IMR-90 (cell line): ENCODE measurements around the gene DIAPH1. TPM values are rescaled to one million over a fixed set of nuclear protein-coding genes. Genes with fewer than 3 reads are reported as not detected.

ENCODE experiments used
- ATAC-seq: fragments of 200-7000 bp; cut with Tn5 transposase; 2 replicates; pipeline ENCODE4 v1.9.1; 2020; ENCODE audit warnings: low read depth, mild to moderate bottlenecking, moderate library complexity
- BruUV-seq: library from RNA; stranded (reverse); fragments of 400-500 nt; replicated peaks from 2 replicates; lab custom pipeline; 2021; lab: Mats Ljungman, UMichigan
- CTCF ChIA-PET: fragments of 300-600 bp; formaldehyde crosslinking; extraction: SDS; loops from one replicate; lab custom pipeline; 2021; ENCODE audit warnings: antibody characterized with exemption; lab: Yijun Ruan, JAX
- POLR2A ChIA-PET: fragments of 300-600 bp; sonication (Branson Sonifier 250); formaldehyde crosslinking; loops from one replicate; lab custom pipeline; 2022; ENCODE audit warnings: antibody characterized with exemption; ENCODE audit not compliant: unreplicated experiment; lab: Charles Lee
- DNase-seq: peaks from one replicate; pipeline ENCODE4 v3.0.0; 2013
- H2AFZ ChIP-seq: replicated peaks from 2 replicates; pipeline ENCODE3; 2013; ENCODE audit warnings: low read length, mild to moderate bottlenecking; ENCODE audit not compliant: poor library complexity
- H2AK5ac ChIP-seq: 2 replicates; pipeline ENCODE4 v1.6.1; 2013; ENCODE audit warnings: low read depth, low read length, inconsistent platforms
- H2AK9ac ChIP-seq: replicated peaks from 2 replicates; pipeline ENCODE3; 2013; ENCODE audit warnings: mild to moderate bottlenecking, low read depth, low read length, moderate library complexity; ENCODE audit not compliant: poor library complexity
- H2BK120ac ChIP-seq: 2 replicates; pipeline ENCODE4 v1.6.1; 2013; ENCODE audit warnings: low read depth, low read length, inconsistent platforms
- H2BK15ac ChIP-seq: 3 replicates; pipeline ENCODE4 v1.6.1; 2013; ENCODE audit warnings: low read depth, low read length, inconsistent platforms
- H2BK20ac ChIP-seq: 2 replicates; pipeline ENCODE4 v1.6.1; 2013; ENCODE audit warnings: low read depth, mild to moderate bottlenecking, inconsistent platforms, low read length, moderate library complexity
- H2BK5ac ChIP-seq: 2 replicates; pipeline ENCODE4 v1.6.1; 2013; ENCODE audit warnings: mild to moderate bottlenecking, low read depth, low read length, inconsistent platforms; ENCODE audit not compliant: poor library complexity, severe bottlenecking
- H3K14ac ChIP-seq: replicated peaks from 2 replicates; pipeline ENCODE4 v1.6.1; 2013; ENCODE audit warnings: low read depth, low read length, inconsistent platforms
- H3K18ac ChIP-seq: 2 replicates; pipeline ENCODE4 v1.6.1; 2013; ENCODE audit warnings: low read depth, low read length, control low read depth
- H3K23ac ChIP-seq: 2 replicates; pipeline ENCODE4 v1.6.1; 2013; ENCODE audit warnings: low read depth, low read length, inconsistent platforms
- H3K27ac ChIP-seq: 2 replicates; pipeline ENCODE4 v1.5.1; 2013; ENCODE audit warnings: mild to moderate bottlenecking, control low read depth, low read length; ENCODE audit not compliant: insufficient read depth
- H3K27me3 ChIP-seq: 2 replicates; pipeline ENCODE4 v1.6.1; 2013; ENCODE audit warnings: low read length; ENCODE audit not compliant: control insufficient read depth, insufficient read depth
- H3K36me3 ChIP-seq: 2 replicates; pipeline ENCODE4 v1.6.1; 2013; ENCODE audit warnings: low read length, mixed read lengths; ENCODE audit not compliant: control insufficient read depth, insufficient read depth
- H3K4ac ChIP-seq: 2 replicates; pipeline ENCODE4 v1.6.1; 2013; ENCODE audit warnings: low read depth, low read length, inconsistent platforms
- H3K4me1 ChIP-seq: 2 replicates; pipeline ENCODE4 v1.6.1; 2013; ENCODE audit warnings: low read length, mixed read lengths; ENCODE audit not compliant: control insufficient read depth, insufficient read depth
- H3K4me2 ChIP-seq: 2 replicates; pipeline ENCODE4 v1.6.1; 2013; ENCODE audit warnings: low read depth, mild to moderate bottlenecking, control low read depth, low read length, moderate library complexity
- H3K4me3 ChIP-seq: 2 replicates; pipeline ENCODE4 v1.5.1; 2013; ENCODE audit warnings: low read depth, mild to moderate bottlenecking, control low read depth, low read length, moderate library complexity; ENCODE audit not compliant: insufficient read depth
- H3K56ac ChIP-seq: 2 replicates; pipeline ENCODE4 v1.6.1; 2013; ENCODE audit warnings: low read length, inconsistent platforms; ENCODE audit not compliant: insufficient read depth; ENCODE audit errors: extremely low read depth
- H3K79me1 ChIP-seq, 2 experiments: 2 replicates each; pipeline ENCODE4 v1.6.1; 2013; ENCODE audit warnings: low read length in 2 of 2, inconsistent platforms in 1 of 2, low read depth in 1 of 2
- H3K9ac ChIP-seq: 2 replicates; pipeline ENCODE4 v1.6.1; 2013; ENCODE audit warnings: low read depth, low read length, control low read depth
- H3K9me1 ChIP-seq: 2 replicates; pipeline ENCODE4 v1.6.1; 2013; ENCODE audit warnings: low read length, inconsistent platforms; ENCODE audit not compliant: insufficient read depth
- H3K9me3 ChIP-seq: 2 replicates; pipeline ENCODE4 v1.6.1; 2013; ENCODE audit warnings: low read length; ENCODE audit not compliant: control insufficient read depth, insufficient read depth
- H4K20me1 ChIP-seq: 2 replicates; pipeline ENCODE4 v1.6.1; 2013; ENCODE audit warnings: low read length, inconsistent platforms; ENCODE audit not compliant: insufficient read depth
- H4K5ac ChIP-seq: 2 replicates; pipeline ENCODE4 v1.6.1; 2013; ENCODE audit warnings: mild to moderate bottlenecking, low read depth, low read length, control low read depth
- H4K8ac ChIP-seq, 2 experiments: 2 replicates each; pipeline ENCODE4 v1.6.1; 2013; ENCODE audit warnings: low read depth in 2 of 2, low read length in 2 of 2, control low read depth in 1 of 2, inconsistent platforms in 1 of 2
- H4K91ac ChIP-seq: 2 replicates; pipeline ENCODE4 v1.6.1; 2013; ENCODE audit warnings: low read depth, low read length, inconsistent platforms; ENCODE audit not compliant: insufficient read depth
- BHLHE40 ChIP-seq: fragments of 150-350 bp; IDR thresholded peaks from 2 replicates; pipeline ENCODE4 v1.6.1; 2016; ENCODE audit warnings: mild to moderate bottlenecking, low read depth, low read length
- CEBPB ChIP-seq: IDR thresholded peaks from 2 replicates; pipeline ENCODE4 v1.6.1; 2012; ENCODE audit warnings: low read depth, low read length, improper control_type of control experiment
- CHD1 ChIP-seq: IDR thresholded peaks from 2 replicates; pipeline ENCODE4 v1.6.1; 2012; ENCODE audit warnings: low read depth, low read length, improper control_type of control experiment
- CTCF ChIP-seq: conservative IDR thresholded peaks from 2 replicates; pipeline ENCODE4 v1.5.1; 2012; ENCODE audit warnings: mild to moderate bottlenecking, low read depth, low read length, improper control_type of control experiment
- ELK1 ChIP-seq: fragments of 150-350 bp; IDR thresholded peaks from 2 replicates; pipeline ENCODE4 v1.6.1; 2016; ENCODE audit warnings: low read depth, mild to moderate bottlenecking, low read length, moderate library complexity, borderline replicate concordance
- FOS ChIP-seq: fragments of 150-350 bp; IDR thresholded peaks from 2 replicates; pipeline ENCODE4 v1.6.1; 2016; ENCODE audit warnings: low read depth, low read length
- MAFK ChIP-seq: IDR thresholded peaks from 2 replicates; pipeline ENCODE4 v1.6.1; 2012; ENCODE audit warnings: low read depth, low read length, improper control_type of control experiment
- MAZ ChIP-seq: IDR thresholded peaks from 2 replicates; pipeline ENCODE4 v1.6.1; 2012; ENCODE audit warnings: low read depth, mild to moderate bottlenecking, low read length, improper control_type of control experiment, moderate library complexity, borderline replicate concordance
- MXI1 ChIP-seq: IDR thresholded peaks from 2 replicates; pipeline ENCODE4 v1.6.1; 2012; ENCODE audit warnings: low read depth, mild to moderate bottlenecking, low read length, moderate library complexity, borderline replicate concordance
- NFE2L2 ChIP-seq: fragments of 150-350 bp; IDR thresholded peaks from 2 replicates; pipeline ENCODE4 v1.6.1; 2016; ENCODE audit warnings: low read depth, mild to moderate bottlenecking, low read length
- POLR2A ChIP-seq: IDR thresholded peaks from 2 replicates; pipeline ENCODE4 v1.6.1; 2012; ENCODE audit warnings: mild to moderate bottlenecking, low read depth, low read length
- RAD21 ChIP-seq: IDR thresholded peaks from 2 replicates; pipeline ENCODE4 v1.6.1; 2012; ENCODE audit warnings: low read length, improper control_type of control experiment
- RCOR1 ChIP-seq: IDR thresholded peaks from 2 replicates; pipeline ENCODE4 v1.6.1; 2012; ENCODE audit warnings: mild to moderate bottlenecking, low read length, improper control_type of control experiment; ENCODE audit not compliant: insufficient replicate concordance
- RFX5 ChIP-seq: IDR thresholded peaks from 2 replicates; pipeline ENCODE4 v1.8.0; 2012; ENCODE audit warnings: low read depth, mild to moderate bottlenecking, low read length, moderate library complexity
- SMC3 ChIP-seq: fragments of 150-350 bp; IDR thresholded peaks from 2 replicates; pipeline ENCODE4 v1.6.1; 2016; ENCODE audit warnings: low read depth, mild to moderate bottlenecking, antibody characterized with exemption, low read length, moderate library complexity
- USF2 ChIP-seq: fragments of 150-350 bp; IDR thresholded peaks from 2 replicates; pipeline ENCODE4 v1.6.1; 2017; ENCODE audit warnings: mild to moderate bottlenecking, antibody characterized with exemption, low read length, low read depth
- WGBS, 2 experiments: methylation state at CpG; one replicate each; pipeline versions ENCODE4 v1.1.5 to v1.1.7; 2013; ENCODE audit warnings: missing lambda C conversion rate in 2 of 2; ENCODE audit not compliant: insufficient read length in 1 of 2; ENCODE audit errors: extremely low coverage in 2 of 2; 5-methylcytosine and 5-hydroxymethylcytosine counted together
- dilution Hi-C: fragments of 300-500 bp; cut with HindIII; formaldehyde crosslinking; loops from one replicate; pipeline ENCODE4 v1.14.3; 2018; ENCODE audit warnings: low sequenced_read_pairs; ENCODE audit not compliant: unreplicated experiment
- in situ Hi-C: fragments of 300-500 bp; cut with MboI; formaldehyde crosslinking; loops from 3 replicates; pipeline ENCODE4 v1.14.3; 2019; ENCODE audit warnings: low sequenced_read_pairs, inconsistent platforms, mixed read lengths
- intact Hi-C: fragments of 100-400 bp; cut with micrococcal nuclease; formaldehyde crosslinking; loops from 2 replicates; pipeline ENCODE4 v1.10.0; 2022
- polyA plus RNA-seq, 3 experiments: library from polyadenylated mRNA; depleted of rRNA; stranded (reverse); fragments of >200 nt; gene quantifications; 2 replicates each; pipeline ENCODE4 v1.2.3, GENCODE V29; 2012; ENCODE audit warnings: low replicate concordance in 1 of 3
- total RNA-seq: library from RNA; depleted of rRNA; stranded (reverse); fragments of >200 nt; gene quantifications from 2 replicates; pipeline ENCODE4 v1.2.3, GENCODE V29; 2012

The DIAPH1 gene
- total and polyA plus RNA-seq, 2 of the 4 experiments (the other 2 are of a cell fraction), result 12.0 to 37.4 TPM

GRCh38 chr5:141484310-141484640 is 134.5 kb downstream of the DIAPH1 start:
- no peak overlapping the region for H2BK120ac ChIP-seq
- H3K9me3 ChIP-seq, result no peaks in the 10 kb centered on the region; the same call in 1 of the 2 replicates
- H3K9me1 ChIP-seq, result peaks cover 17% of the 10 kb centered on the region; the same call in 1 of the 2 replicates
- no TSS peak for BruUV-seq
- ChIA-PET CTCF (no interaction called here), POLR2A (interaction anchor here (0.6 kb wide), 1 partner anchor 11 kb away, joined by 3 read pairs; no protein-coding TSS in a partner anchor)
- no peak overlapping the region for H2BK20ac ChIP-seq
- H3K36me3 ChIP-seq, result peaks cover 24% of the 10 kb centered on the region; the same call in 1 of the 2 replicates
- H2BK5ac ChIP-seq, result no peak overlapping the region
- no peak overlapping the region for H3K56ac ChIP-seq
- no peak overlapping the region for H4K5ac ChIP-seq
- no peaks in the 10 kb centered on the region for H3K27me3 ChIP-seq
- ATAC-seq (no peak), DNase-seq (no peak)
- H2BK15ac ChIP-seq, result no peak overlapping the region
- H3K14ac ChIP-seq, result no peak overlapping the region
- H3K4me2 ChIP-seq, result no peak overlapping the region; the same call in 1 of the 2 replicates
- no peak overlapping the region for H3K18ac ChIP-seq
- no peak overlapping the region for H3K9ac ChIP-seq
- no peak for TF ChIP-seq CTCF
- no peak for TF ChIP-seq RFX5
- TF ChIP-seq RAD21, result no peak
- no peak for TF ChIP-seq USF2
- no peak for TF ChIP-seq ELK1
- TF ChIP-seq CHD1, result no peak
- no peak for TF ChIP-seq MXI1
- TF ChIP-seq NFE2L2, result no peak
- no peak for TF ChIP-seq MAFK
- no peak for TF ChIP-seq BHLHE40
- TF ChIP-seq FOS, result no peak
- TF ChIP-seq SMC3, result no peak
- TF ChIP-seq CEBPB, result no peak
- TF ChIP-seq MAZ, result no peak
- no peak for TF ChIP-seq RCOR1
- TF ChIP-seq POLR2A, result no peak
- H2AFZ ChIP-seq, result no peak overlapping the region
- no peak overlapping the region for H2AK9ac ChIP-seq
- no peak overlapping the region for H3K4me3 ChIP-seq
- peaks cover 30 to 84% of the 10 kb centered on the region in 2 experiments for H3K79me1 ChIP-seq
- no peak overlapping the region for H4K8ac ChIP-seq
- dilution Hi-C loops (no loop called here), in situ Hi-C loops (no loop called here), intact Hi-C loops (no loop called here)
- H4K91ac ChIP-seq, result no peak overlapping the region
- H3K27ac ChIP-seq, result no peak overlapping the region
- 6% methylated on average over 2 of the region's 4 CpGs; no CpG with 5 or more reads in 1 of the 2 experiments for WGBS, 2 experiments
- peaks cover 55% of the 10 kb centered on the region for H4K20me1 ChIP-seq
- H3K4ac ChIP-seq, result no peak overlapping the region
- peaks cover 13% of the 10 kb centered on the region for H3K4me1 ChIP-seq
- no peak overlapping the region for H3K23ac ChIP-seq
- no peak overlapping the region for H2AK5ac ChIP-seq
